ENCODE results near the gene BCKDK. TPM values are rescaled to one million over a fixed set of nuclear protein-coding genes. Genes with fewer than 3 reads are reported as not detected.

The BCKDK gene
- total RNA-seq, 1 experiment from 2014 or later, result 60.4 TPM

GRCh38 chr16:31145398-31145990 is 37.3 kb downstream of the BCKDK start:
- ChIA-PET POLR2A (interaction anchor here (0.7 kb wide), 2 partner anchors 28 to 35 kb away, joined by 3 to 10 read pairs; partner anchors contain the start of genes FUS and KAT8), CTCF (interaction anchor here (0.6 kb wide), 1 partner anchor 168 kb away, joined by 6 read pairs; no protein-coding TSS in a partner anchor)
- no peak for DNase-seq (ENCODE audit: low read depth, low spot score)

GRCh38 chr16:31147574-31147973 is 39.4 kb downstream of the BCKDK start:
- intact Hi-C loops (cut with micrococcal nuclease; ENCODE audit: unreplicated experiment), result no loop called here
- ChIA-PET POLR2A (no interaction called here), CTCF (interaction anchor here (0.6 kb wide), 1 partner anchor 141 kb away, joined by 5 read pairs; no protein-coding TSS in a partner anchor)
- Histone ChIP-seq H3K4me3 (ENCODE audit: low read depth in 2 of 2, low read length in 2 of 2) (no peak overlapping the region), H3K27ac (ENCODE audit: low read length) (no peak overlapping the region), H3K4me1 (ENCODE audit: control insufficient read depth, insufficient read depth, low read length) (no peaks in the 10 kb centered on the region), H3K9me3 (ENCODE audit: control insufficient read depth, insufficient read depth, low read depth, low read length) (no peaks in the 10 kb centered on the region), H3K36me3 (ENCODE audit: control insufficient read depth, insufficient read depth, low read length) (no peaks in the 10 kb centered on the region), H3K27me3 (ENCODE audit: control insufficient read depth, insufficient read depth, low read length) (no peaks in the 10 kb centered on the region)
- TF ChIP-seq CTCF (IDR thresholded peaks at IDR 0.05) (no peak), TCF7L2 (IDR thresholded peaks at IDR 0.05; ENCODE audit: low read depth, low read length) (no peak), REST (IDR thresholded peaks at IDR 0.05; ENCODE audit: insufficient read depth in 1 of 2, low read depth in 2 of 2, low read length in 1 of 2) (no peak)
- in situ Hi-C loops (cut with HindIII; ENCODE audit: low pct_unique_long_range_greater_than_20kb, low sequenced_read_pairs), result no loop called here
- no peak for ATAC-seq
- DNase-seq (ENCODE audit: low read depth, low spot score), result no peak
- no TSS peak for BruUV-seq (replicated peaks)

More at GRCh38 chr16:31145398-31145990, 37.3 kb downstream of the BCKDK start:
- in situ Hi-C loops (cut with HindIII; ENCODE audit: low pct_unique_long_range_greater_than_20kb, low sequenced_read_pairs), result no loop called here
- Histone ChIP-seq H3K4me3 (ENCODE audit: low read depth in 2 of 2, low read length in 2 of 2) (no peak overlapping the region), H3K27ac (ENCODE audit: low read length) (no peak overlapping the region), H3K27me3 (ENCODE audit: control insufficient read depth, insufficient read depth, low read length) (no peaks in the 10 kb centered on the region), H3K36me3 (ENCODE audit: control insufficient read depth, insufficient read depth, low read length) (no peaks in the 10 kb centered on the region), H3K4me1 (ENCODE audit: control insufficient read depth, insufficient read depth, low read length) (peaks cover 7% of the 10 kb centered on the region), H3K9me3 (ENCODE audit: control insufficient read depth, insufficient read depth, low read depth, low read length) (no peaks in the 10 kb centered on the region)
- intact Hi-C loops (cut with micrococcal nuclease; ENCODE audit: unreplicated experiment), result no loop called here
- no TSS peak for BruUV-seq (replicated peaks)
- no peak for ATAC-seq
- TF ChIP-seq SIN3A (IDR thresholded peaks at IDR 0.05; ENCODE audit: borderline replicate concordance, insufficient read depth, low read depth, low read length) (no peak), REST (IDR thresholded peaks at IDR 0.05; ENCODE audit: insufficient read depth in 1 of 2, low read depth in 2 of 2, low read length in 1 of 2) (no peak), TCF7L2 (IDR thresholded peaks at IDR 0.05; ENCODE audit: low read depth, low read length) (no peak), CTCF (IDR thresholded peaks at IDR 0.05) (no peak), POLR2AphosphoS5 (IDR thresholded peaks at IDR 0.05; ENCODE audit: low read depth, low read length) (no peak)
